HEK293T (cell line): ENCODE data around the gene C19orf38.

ENCODE experiments used
- CTCF ChIA-PET: fragments of 350-600 bp; formaldehyde crosslinking; extraction: SDS; loops from one replicate; lab custom pipeline; 2021; ENCODE audit warnings: antibody characterized with exemption, inconsistent platforms; lab: Yijun Ruan, JAX
- POLR2A ChIA-PET: fragments of 350-600 bp; formaldehyde crosslinking; extraction: SDS; loops from one replicate; lab custom pipeline; 2020; ENCODE audit warnings: antibody characterized with exemption, inconsistent platforms; lab: Yijun Ruan, JAX
- DNase-seq: peaks from one replicate; pipeline ENCODE4 v3.0.0; 2012; ENCODE audit warnings: mixed read lengths; ENCODE audit errors: extremely low spot score
- ARNT ChIP-seq: fragments of 450-650 bp; IDR thresholded peaks from 2 replicates; pipeline ENCODE4 v1.6.1; 2017; ENCODE audit warnings: mild to moderate bottlenecking
- BHLHE40 ChIP-seq: fragments of 450-650 bp; IDR thresholded peaks from 2 replicates; pipeline ENCODE4 v1.6.1; 2016; ENCODE audit warnings: mild to moderate bottlenecking, moderate library complexity, borderline replicate concordance
- CTBP1 ChIP-seq: fragments of 450-650 bp; IDR thresholded peaks from 2 replicates; pipeline ENCODE4 v1.6.1; 2016; ENCODE audit warnings: borderline replicate concordance
- ELF4 ChIP-seq: fragments of 450-650 bp; IDR thresholded peaks from 2 replicates; pipeline ENCODE4 v1.6.1; 2017; ENCODE audit warnings: antibody characterized with exemption
- FOXA1 ChIP-seq: fragments of 450-650 bp; IDR thresholded peaks from 2 replicates; pipeline ENCODE4 v1.6.1; 2016; ENCODE audit warnings: mild to moderate bottlenecking
- FOXK2 ChIP-seq: fragments of 450-650 bp; IDR thresholded peaks from 2 replicates; pipeline ENCODE4 v1.6.1; 2016; ENCODE audit warnings: mild to moderate bottlenecking
- FOXM1 ChIP-seq: fragments of 450-650 bp; IDR thresholded peaks from 2 replicates; pipeline ENCODE4 v1.6.1; 2017; ENCODE audit warnings: mild to moderate bottlenecking, borderline replicate concordance
- HDGF ChIP-seq: fragments of 450-650 bp; IDR thresholded peaks from 2 replicates; pipeline ENCODE4 v1.6.1; 2017; ENCODE audit warnings: antibody characterized with exemption, borderline replicate concordance
- L3MBTL2 ChIP-seq: fragments of 450-650 bp; conservative IDR thresholded peaks from 2 replicates; pipeline ENCODE4 v1.6.1; 2016; ENCODE audit warnings: mild to moderate bottlenecking
- LEF1 ChIP-seq: fragments of 450-650 bp; IDR thresholded peaks from 2 replicates; pipeline ENCODE4 v1.6.1; 2017; ENCODE audit warnings: mild to moderate bottlenecking, borderline replicate concordance
- NFRKB ChIP-seq: fragments of 450-650 bp; IDR thresholded peaks from 2 replicates; pipeline ENCODE4 v1.6.1; 2016; ENCODE audit warnings: mild to moderate bottlenecking, moderate library complexity
- SP1 ChIP-seq: fragments of 450-650 bp; IDR thresholded peaks from 2 replicates; pipeline ENCODE4 v1.6.1; 2017
- SUZ12 ChIP-seq: fragments of 450-650 bp; IDR thresholded peaks from 2 replicates; pipeline ENCODE4 v1.6.1; 2016; ENCODE audit warnings: mild to moderate bottlenecking
- TARDBP ChIP-seq: fragments of 450-650 bp; IDR thresholded peaks from 2 replicates; pipeline ENCODE4 v1.6.1; 2016
- ZNF384 ChIP-seq: fragments of 450-650 bp; IDR thresholded peaks from 2 replicates; pipeline ENCODE4 v1.6.1; 2016
- TF ChIP-seq, protein P1 (sequence below): fragments of 450-650 bp; IDR thresholded peaks from 2 replicates; pipeline ENCODE4 v1.6.1; 2016

C19orf38 gene

DNA sequence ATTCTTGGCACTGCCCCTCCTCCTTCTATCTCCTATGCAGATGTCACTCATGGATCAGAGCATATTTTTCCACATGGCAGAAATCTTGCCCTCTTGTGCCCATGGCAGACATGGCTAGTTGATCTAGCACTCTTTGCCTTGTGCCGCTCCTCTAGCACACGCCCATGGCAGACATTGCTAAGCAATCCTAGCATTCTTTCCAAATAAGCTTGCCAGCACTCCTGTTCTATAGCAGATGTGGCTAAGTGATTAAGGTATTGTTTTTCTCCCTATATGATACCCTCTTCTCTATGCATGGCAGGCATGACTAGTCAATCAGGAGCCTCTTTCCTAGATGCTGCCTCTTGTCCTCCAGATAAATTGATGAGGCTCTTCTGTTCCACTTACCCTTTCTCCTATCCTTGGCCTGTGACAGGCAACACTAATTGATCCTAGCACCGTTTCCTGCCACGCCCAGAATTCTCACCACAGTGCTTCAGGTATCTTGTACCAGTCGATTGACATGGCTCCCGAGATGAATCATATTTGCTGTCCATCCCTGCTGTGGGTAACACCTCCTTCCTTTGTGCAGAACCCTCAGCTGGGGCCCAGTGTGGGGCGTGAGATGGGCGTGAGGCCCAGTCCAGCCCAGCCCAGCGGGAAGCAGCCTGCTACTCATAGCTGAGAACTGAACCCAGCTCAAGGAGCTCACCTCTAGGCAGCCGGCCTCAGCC is 39.1 kb upstream of the C19orf38 start:
- ChIA-PET POLR2A (no interaction called here), CTCF (no interaction called here)
- no peak for TF ChIP-seq ZNF384
- no peak for TF ChIP-seq LEF1
- no peak for TF ChIP-seq FOXK2
- no peak for TF ChIP-seq TARDBP
- TF ChIP-seq SP1, result no peak
- TF ChIP-seq L3MBTL2, result no peak
- no peak for TF ChIP-seq BHLHE40
- TF ChIP-seq, protein P1, sequence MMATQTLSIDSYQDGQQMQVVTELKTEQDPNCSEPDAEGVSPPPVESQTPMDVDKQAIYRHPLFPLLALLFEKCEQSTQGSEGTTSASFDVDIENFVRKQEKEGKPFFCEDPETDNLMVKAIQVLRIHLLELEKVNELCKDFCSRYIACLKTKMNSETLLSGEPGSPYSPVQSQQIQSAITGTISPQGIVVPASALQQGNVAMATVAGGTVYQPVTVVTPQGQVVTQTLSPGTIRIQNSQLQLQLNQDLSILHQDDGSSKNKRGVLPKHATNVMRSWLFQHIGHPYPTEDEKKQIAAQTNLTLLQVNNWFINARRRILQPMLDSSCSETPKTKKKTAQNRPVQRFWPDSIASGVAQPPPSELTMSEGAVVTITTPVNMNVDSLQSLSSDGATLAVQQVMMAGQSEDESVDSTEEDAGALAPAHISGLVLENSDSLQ, result no peak
- TF ChIP-seq ARNT, result no peak
- no peak for TF ChIP-seq FOXA1
- TF ChIP-seq CTBP1, result no peak
- TF ChIP-seq ELF4, result no peak
- no peak for DNase-seq

DNA sequence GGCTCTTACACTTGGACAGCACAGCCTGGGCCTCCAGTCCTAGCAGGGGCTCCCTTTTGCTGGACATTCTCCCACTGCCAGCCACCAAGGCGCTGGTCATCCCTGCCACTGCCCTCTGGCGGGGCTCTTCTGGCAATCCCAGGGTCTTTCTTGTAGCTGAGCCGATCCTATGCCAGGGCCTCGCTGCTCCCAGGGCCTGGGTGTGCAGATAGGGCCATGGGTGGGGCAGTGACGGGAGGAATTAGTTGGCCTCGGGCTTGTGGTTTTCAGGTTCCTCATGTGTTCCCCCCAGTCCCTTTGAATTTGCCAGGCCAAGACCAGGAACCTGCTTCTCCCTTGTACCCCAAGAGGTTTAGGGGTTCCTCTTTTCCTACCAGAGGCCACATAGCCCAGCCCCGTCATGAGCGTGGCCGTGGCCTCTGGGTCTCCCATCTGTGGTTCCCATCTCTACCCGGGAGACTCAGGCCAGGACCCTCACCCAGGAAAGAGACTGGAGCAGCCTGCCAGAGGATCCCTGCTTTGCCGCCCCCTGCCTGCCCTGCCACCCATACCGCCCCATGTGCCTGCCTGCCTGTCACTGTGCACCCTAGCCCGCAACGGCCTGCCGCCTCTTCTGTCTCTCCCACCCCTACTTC is 38.4 kb upstream of the C19orf38 start:
- ChIA-PET POLR2A (no interaction called here), CTCF (no interaction called here)
- no peak for DNase-seq
- TF ChIP-seq SP1, result no peak

DNA sequence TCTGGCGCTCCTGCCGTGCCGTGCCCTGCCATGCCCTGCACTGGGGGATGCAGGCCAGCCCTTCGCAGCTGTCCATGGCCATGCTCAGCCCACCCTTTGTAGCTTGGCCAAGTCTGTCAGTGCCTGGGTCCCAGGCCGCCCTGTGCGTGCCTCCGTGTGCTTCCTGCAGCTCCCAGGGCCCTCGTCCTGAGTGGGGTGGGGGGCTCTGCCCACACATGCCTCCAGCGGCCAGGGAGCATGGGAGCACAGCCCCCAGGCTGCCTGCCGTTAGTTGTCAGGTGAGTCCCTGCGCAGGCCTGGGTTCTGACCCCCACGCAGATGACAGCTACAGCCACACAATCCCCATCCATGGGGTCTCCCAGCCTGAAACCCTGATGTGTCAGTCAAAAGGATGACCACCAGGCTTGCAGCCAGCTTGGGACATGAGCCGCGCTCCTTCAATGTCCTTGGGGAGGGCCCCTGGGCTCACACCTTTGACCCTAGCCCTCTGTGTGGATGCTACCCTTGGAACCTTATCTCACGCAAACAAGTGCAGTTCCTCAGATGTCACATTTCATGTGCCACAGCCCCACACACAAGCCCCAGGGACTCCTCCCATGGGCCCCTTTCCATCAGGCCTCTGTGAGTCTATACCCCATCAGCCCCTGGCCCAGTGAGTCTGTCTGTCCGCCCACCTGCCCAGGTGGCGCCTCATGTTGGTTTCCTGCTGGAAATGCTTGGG is 36.7 kb upstream of the C19orf38 start:
- TF ChIP-seq LEF1 (no peak), SP1 (no peak), L3MBTL2 (no peak), TARDBP (no peak), HDGF (no peak), BHLHE40 (no peak), ZNF384 (no peak), SUZ12 (no peak), FOXK2 (no peak), FOXM1 (no peak), ELF4 (no peak), NFRKB (no peak), CTBP1 (no peak), FOXA1 (no peak), ARNT (no peak)
- TF ChIP-seq, protein P1, result no peak
- CTCF ChIA-PET, result no interaction called here
- POLR2A ChIA-PET, result no interaction called here
- no peak for DNase-seq

DNA sequence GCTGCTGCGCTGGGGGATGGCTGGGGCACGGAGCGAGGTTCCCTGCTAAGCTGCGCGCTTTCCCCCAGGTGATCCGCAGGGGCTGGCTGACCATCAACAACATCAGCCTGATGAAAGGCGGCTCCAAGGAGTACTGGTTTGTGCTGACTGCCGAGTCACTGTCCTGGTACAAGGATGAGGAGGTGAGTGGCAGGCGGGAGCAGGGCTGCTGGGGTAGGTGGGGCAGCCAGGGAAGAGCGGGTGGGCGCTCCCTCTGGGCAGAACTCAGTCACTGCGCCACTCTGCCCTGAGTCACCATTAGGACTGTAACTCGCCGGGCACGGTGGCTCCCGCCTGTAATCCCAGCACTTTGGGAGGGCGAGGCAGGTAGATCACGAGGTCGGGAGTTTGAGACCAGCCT is 36.0 kb upstream of the C19orf38 start:
- TF ChIP-seq FOXK2 (no peak), SUZ12 (no peak), FOXM1 (no peak), L3MBTL2 (no peak), TARDBP (no peak), ZNF384 (no peak), SP1 (no peak), NFRKB (no peak), FOXA1 (no peak)
- DNase-seq, result no peak
- ChIA-PET POLR2A (no interaction called here), CTCF (no interaction called here)

DNA sequence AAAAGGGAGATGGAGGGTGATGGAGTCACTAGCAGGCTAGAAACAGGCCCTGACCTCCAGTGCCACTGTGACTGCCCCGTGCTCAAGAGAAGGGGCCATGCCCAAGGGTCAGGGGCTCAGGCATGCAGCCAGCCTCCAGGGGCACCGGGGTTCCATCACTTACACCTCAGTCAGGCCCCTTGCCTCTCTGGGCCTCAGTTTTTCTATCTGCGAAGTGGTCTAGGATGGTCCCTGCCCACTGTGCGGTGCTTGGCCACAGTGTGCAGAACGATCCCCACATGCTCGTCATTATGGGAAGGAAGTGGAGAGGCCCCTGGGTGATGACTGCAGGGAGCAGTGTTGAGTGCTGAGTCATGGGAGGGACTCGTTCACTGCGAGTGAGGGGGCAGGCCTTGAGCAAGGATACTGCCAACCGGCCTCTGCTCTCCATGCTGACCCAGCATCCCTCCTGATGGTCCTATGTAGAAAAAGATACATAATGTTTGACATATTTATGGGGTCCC is 35.3 kb upstream of the C19orf38 start:
- POLR2A ChIA-PET, result no interaction called here
- no peak for DNase-seq

DNA sequence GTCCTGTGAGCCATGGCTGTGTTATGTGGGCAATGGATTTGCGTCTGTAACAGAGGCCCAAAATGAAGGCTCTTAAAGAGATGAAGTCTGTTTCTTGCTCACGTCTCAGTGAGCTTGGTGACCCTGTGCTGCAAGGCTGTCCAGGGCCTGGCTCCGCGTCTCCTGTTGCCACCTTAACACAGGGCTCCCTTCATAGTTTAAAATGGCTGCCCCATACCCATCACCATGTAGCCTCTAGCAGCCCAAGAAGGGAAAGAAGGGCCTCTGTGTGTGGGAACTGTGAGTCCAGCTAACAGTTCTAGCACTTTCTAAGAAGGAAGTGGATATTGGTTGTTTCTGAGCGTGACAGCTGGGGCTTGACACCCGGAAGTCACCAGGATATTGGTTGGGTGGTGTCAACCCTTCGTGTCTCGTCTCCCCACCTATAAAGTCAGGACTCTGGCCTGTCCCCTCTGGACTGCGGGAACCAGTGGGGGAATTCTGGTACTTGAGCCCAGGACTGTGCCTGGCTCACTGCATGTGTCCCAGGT is 33.1 kb upstream of the C19orf38 start:
- CTCF ChIA-PET, result no interaction called here
- TF ChIP-seq SP1 (no peak), FOXA1 (no peak), SUZ12 (no peak), ARNT (no peak), L3MBTL2 (no peak), FOXM1 (no peak), ZNF384 (no peak), LEF1 (no peak), HDGF (no peak), ELF4 (no peak), BHLHE40 (no peak), TARDBP (no peak), CTBP1 (no peak), NFRKB (no peak), FOXK2 (no peak)
- TF ChIP-seq, protein P1, result no peak
- no peak for DNase-seq
- POLR2A ChIA-PET, result no interaction called here

More for the DNA sequence above, 35.3 kb upstream of the C19orf38 start:
- CTCF ChIA-PET, result no interaction called here
- no peak for TF ChIP-seq LEF1
- TF ChIP-seq ARNT, result no peak
- TF ChIP-seq FOXM1, result no peak
- no peak for TF ChIP-seq BHLHE40
- TF ChIP-seq CTBP1, result no peak
- TF ChIP-seq HDGF, result no peak
- TF ChIP-seq NFRKB, result no peak
- no peak for TF ChIP-seq FOXA1
- TF ChIP-seq SP1, result no peak
